ENCODE results near the gene ARL11.

- TF ChIP-seq CTCF (IDR thresholded peaks at IDR 0.05; ENCODE audit: poor library complexity, severe bottlenecking) (no peak), EZH2 (IDR thresholded peaks at IDR 0.05; ENCODE audit: borderline replicate concordance, insufficient read depth, low read length, poor library complexity, severe bottlenecking) (no peak)
Measured at GRCh38 chr13:49607761-49608160, 20.5 kb upstream of the ARL11 start.

Measured in neural cell (in vitro differentiated cells).